A549 (cell line): ENCODE measurements around the gene RASGRF1. TPM values are rescaled to one million over a fixed set of nuclear protein-coding genes. Genes with fewer than 3 reads are reported as not detected.

ENCODE experiments used
- ATAC-seq, 2 experiments: fragments of 200-7000 bp in 1 of 2; fragments of >200 bp in 1 of 2; cut with Nextera tagmentation in 1 of 2; cut with Tn5 transposase in 1 of 2; 3 replicates each; pipeline versions ENCODE4 v1.8.0 to v1.9.1; 2018 to 2020; ENCODE audit warnings: mild to moderate bottlenecking in 1 of 2, moderate library complexity in 1 of 2
- CTCF ChIA-PET: fragments of 300-600 bp; sonication (Branson Sonifier 250); formaldehyde crosslinking; extraction: SDS; loops from one replicate; lab custom pipeline; 2021; ENCODE audit warnings: antibody characterized with exemption, inconsistent platforms; lab: Yijun Ruan, JAX
- POLR2A ChIA-PET: fragments of 350-600 bp; formaldehyde crosslinking; extraction: SDS; loops from one replicate; lab custom pipeline; 2021; ENCODE audit warnings: antibody characterized with exemption, inconsistent platforms; lab: Yijun Ruan, JAX
- DNase-seq, 2 experiments: peaks; one replicate each; pipeline versions ENCODE4 v3.0.0 to v3.0.0-alpha.2; 2011 to 2016; ENCODE audit warnings: low read depth in 1 of 2, low spot score in 1 of 2
- FAIRE-seq: peaks from 2 replicates; lab custom pipeline; 2011; peaks lifted over from hg19 to GRCh38; lab: Jason Lieb, UNC
- H3K27ac ChIP-seq, 2 experiments: fragments of >200 bp; sonication (Bioruptor Twin); formaldehyde crosslinking; 3 replicates each; pipeline ENCODE4 v1.5.1; 2016 to 2017
- H3K4me1 ChIP-seq: fragments of >200 bp; sonication (Bioruptor Twin); formaldehyde crosslinking; 3 replicates; pipeline ENCODE4 v1.6.1; 2016
- H3K4me2 ChIP-seq: fragments of >200 bp; sonication (Bioruptor Twin); formaldehyde crosslinking; 3 replicates; pipeline ENCODE4 v1.6.1; 2016
- H3K4me3 ChIP-seq: fragments of >200 bp; sonication (Bioruptor Twin); formaldehyde crosslinking; 3 replicates; pipeline ENCODE4 v1.5.1; 2016
- H3K9me3 ChIP-seq: fragments of >200 bp; sonication (Bioruptor Twin); formaldehyde crosslinking; 3 replicates; pipeline ENCODE4 v1.6.1; 2016
- CTCF ChIP-seq: fragments of >200 bp; sonication (Bioruptor Twin); formaldehyde crosslinking; IDR thresholded peaks from 3 replicates; pipeline ENCODE4 v1.5.1; 2016
- E2F6 ChIP-seq: IDR thresholded peaks from 2 replicates; pipeline ENCODE4 v1.6.1; 2012; ENCODE audit warnings: low read depth, borderline replicate concordance
- HDAC2 ChIP-seq: fragments of 200-600 bp; sonication (generic); IDR thresholded peaks from 2 replicates; pipeline ENCODE4 v1.6.1; 2016
- HOXB5 ChIP-seq: fragments of 250-450 bp; sonication (Bioruptor Pico); IDR thresholded peaks from 2 replicates; pipeline ENCODE4 v1.5.0; 2020; ENCODE audit warnings: mild to moderate bottlenecking, moderate library complexity
- KDM1A ChIP-seq: fragments of 200-600 bp; sonication (generic); IDR thresholded peaks from 2 replicates; pipeline ENCODE4 v1.6.1; 2016; ENCODE audit warnings: low read depth, mild to moderate bottlenecking
- MAFK ChIP-seq: fragments of 450-650 bp; IDR thresholded peaks from 2 replicates; pipeline ENCODE4 v1.6.1; 2014; ENCODE audit not compliant: partially characterized antibody
- MAX ChIP-seq: IDR thresholded peaks from 2 replicates; pipeline ENCODE4 v1.6.1; 2012
- MYC ChIP-seq: IDR thresholded peaks from 2 replicates; pipeline ENCODE4 v1.6.1; 2012; ENCODE audit warnings: mild to moderate bottlenecking, inconsistent platforms, low read length, improper control_type of control experiment, borderline replicate concordance
- NPAS2 ChIP-seq: fragments of 250-450 bp; sonication (Bioruptor Pico); IDR thresholded peaks from 2 replicates; pipeline ENCODE4 v1.8.0; 2022; ENCODE audit warnings: mild to moderate bottlenecking, moderate library complexity, borderline replicate concordance
- RAD21 ChIP-seq, 2 experiments: fragments of >200 bp in 1 of 2; sonication (Bioruptor Twin) in 1 of 2; formaldehyde crosslinking in 1 of 2; IDR thresholded peaks in 1 of 2; conservative IDR thresholded peaks in 1 of 2; 2 replicates in 1 of 2; 3 replicates in 1 of 2; pipeline ENCODE4 v1.6.1; 2012 to 2018; ENCODE audit warnings: inconsistent platforms in 1 of 2
- RNF2 ChIP-seq: fragments of 200-600 bp; sonication (generic); IDR thresholded peaks from 2 replicates; pipeline ENCODE4 v1.6.1; 2016; ENCODE audit warnings: low read depth, mild to moderate bottlenecking, antibody characterized with exemption, moderate library complexity, borderline replicate concordance
- SMC3 ChIP-seq: fragments of >200 bp; sonication (Bioruptor Twin); formaldehyde crosslinking; IDR thresholded peaks from 3 replicates; pipeline ENCODE4 v1.6.1; 2018; ENCODE audit warnings: inconsistent platforms
- USF2 ChIP-seq: fragments of 450-650 bp; IDR thresholded peaks from 2 replicates; pipeline ENCODE4 v1.6.1; 2014; ENCODE audit warnings: antibody characterized with exemption
- WGBS: methylation state at CpG from one replicate; pipeline ENCODE4 v1.1.6; 2017; ENCODE audit errors: missing lambda C conversion rate; 5-methylcytosine and 5-hydroxymethylcytosine counted together
- polyA plus RNA-seq, 4 experiments: library from polyadenylated mRNA; depleted of rRNA in 3 of 4; stranded (reverse); fragments of >200 nt; fragmentation: RNase III in 1 of 4; extraction: RNeasy Plus Mini Kit Qiagen cat#74134 plus additional on column Dnase treatment in 1 of 4; gene quantifications; 2 replicates in 3 of 4; 3 replicates in 1 of 4; pipeline ENCODE4 v1.2.3, GENCODE V29; 2011 to 2017

RASGRF1 gene
- polyA plus RNA-seq, 2 of the 4 experiments (the other 2 are of a cell fraction) = 0.13 to 0.21 TPM

- TF ChIP-seq CTCF (no peak), RAD21 (conservative IDR thresholded peaks at IDR 0.05 in 1 of 2, IDR thresholded peaks at IDR 0.05 in 1 of 2) (no peak)
Measured at GRCh38 chr15:78981532-78982313, 108.9 kb downstream of the RASGRF1 start (continued).

GRCh38 chr15:78979456-78980320 is 110.9 kb downstream of the RASGRF1 start:
- peak; percentile 80 to 94 for ATAC-seq
- ChIA-PET CTCF (interaction anchor here (0.6 to 11.0 kb wide), 46 partner anchors 9 to 1803 kb away, joined by 3 to 128 read pairs (median 5); partner anchors contain the start of genes ADAMTS7 and CTSH), POLR2A (no interaction called here)
- H3K27ac ChIP-seq = peak overlapping the region; percentile 59 to 80
- DNase-seq = peak; percentile 92 to 93
- no peaks in the 10 kb centered on the region for H3K9me3 ChIP-seq
- peak overlapping the region; percentile 36 for H3K4me2 ChIP-seq
- WGBS = 50% methylated on average over 17 of the region's 17 CpGs
- TF ChIP-seq CTCF = peak; percentile 90
- peak; percentile 97 for TF ChIP-seq MAX
- TF ChIP-seq HDAC2 = no peak
- TF ChIP-seq NPAS2 (CRISPR knock-in tag) = no peak
- TF ChIP-seq MAFK = peak; percentile 20
- TF ChIP-seq RAD21 (conservative IDR thresholded peaks at IDR 0.05 in 1 of 2, IDR thresholded peaks at IDR 0.05 in 1 of 2) = peak; percentile 78 to 81
- peak; percentile 88 for TF ChIP-seq SMC3
- no peak for TF ChIP-seq RNF2
- TF ChIP-seq USF2 = peak; percentile 78
- 0 out of 2 replicates have a peak, but pooled peaks have one; percentile 37 for TF ChIP-seq HOXB5 (CRISPR knock-in tag)
- no peak for TF ChIP-seq KDM1A
- peak; percentile 97 for TF ChIP-seq MYC
- TF ChIP-seq E2F6 = 0 out of 2 replicates have a peak, but pooled peaks have one; percentile 50
- peak; percentile 90 for FAIRE-seq
- peaks cover 5% of the 10 kb centered on the region; the same call in 2 of the 3 replicates for H3K4me1 ChIP-seq
- H3K4me3 ChIP-seq = no peak overlapping the region
